Ascending aorta (tissue), 2 donors: ENCODE results near the gene LMCD1. TPM values are rescaled to one million over a fixed set of nuclear protein-coding genes. Genes with fewer than 3 reads are reported as not detected.
"Not testable (repeated sequence)": the region's sequence is repeated elsewhere in the genome, so short reads cannot be mapped to it uniquely, and the experiment has no call there.

ENCODE experiments used
- DNase-seq, 2 donors: peaks; one replicate each; pipeline ENCODE4 v3.0.0-alpha.2; 2019; ENCODE audit warnings: low spot score in 2 of 2
- H3K27ac ChIP-seq, 2 donors: fragments of 200-600 bp; sonication (generic); one replicate each; pipeline ENCODE4 v1.5.1; 2016 to 2017; ENCODE audit warnings: mild to moderate bottlenecking in 1 of 2
- H3K27me3 ChIP-seq: fragments of 200-600 bp; sonication (generic); one replicate; pipeline ENCODE4 v1.5.1; 2017
- H3K36me3 ChIP-seq, 2 donors: fragments of 200-600 bp; sonication (generic); one replicate each; pipeline ENCODE4 v1.5.1; 2016
- H3K4me1 ChIP-seq, 2 donors: fragments of 200-600 bp; sonication (generic); one replicate each; pipeline ENCODE4 v1.5.1; 2016 to 2017; ENCODE audit warnings: mild to moderate bottlenecking in 1 of 2
- H3K4me3 ChIP-seq, 2 donors: fragments of 200-600 bp; sonication (generic); one replicate each; pipeline ENCODE4 v1.5.1; 2016 to 2017; ENCODE audit warnings: mild to moderate bottlenecking in 1 of 2
- H3K9me3 ChIP-seq, 2 donors: fragments of 200-600 bp; sonication (generic); one replicate each; pipeline ENCODE4 v1.5.1; 2016
- CTCF ChIP-seq, 3 experiments: fragments of 200-600 bp in 2 of 3; fragments of 450-650 bp in 1 of 3; sonication (generic) in 2 of 3; IDR thresholded peaks; one replicate each; pipeline ENCODE4 v1.5.1; 2016 to 2019; ENCODE audit warnings: antibody characterized with exemption in 3 of 3, mild to moderate bottlenecking in 1 of 3, moderate library complexity in 1 of 3
- intact Hi-C: fragments of 100-400 bp; cut with DNase I; formaldehyde crosslinking; loops from one replicate; pipeline ENCODE4 v1.15.1; 2023
- total RNA-seq: library from RNA; depleted of rRNA; stranded (reverse); fragments of >200 nt; gene quantifications from one replicate; pipeline ENCODE4 v1.1.0, GENCODE V29; 2016

LMCD1 gene
- total RNA-seq, 1 donor from 2014 or later: 634 TPM

- intact Hi-C loops: no loop called here
- no peak for DNase-seq
- H3K27me3 ChIP-seq: no peaks in the 10 kb centered on the region
- no peaks in the 10 kb centered on the region for H3K9me3 ChIP-seq
- no peak overlapping the region for H3K4me3 ChIP-seq
- TF ChIP-seq CTCF (IDR thresholded peaks at IDR 0.05): no peak
- H3K4me1 ChIP-seq: peaks cover 14 to 25% of the 10 kb centered on the region in 2 donors
- peaks cover 12 to 42% of the 10 kb centered on the region in 2 donors for H3K36me3 ChIP-seq
- H3K27ac ChIP-seq: peak overlapping the region; percentile 53 to 72
Measured at GRCh38 chr3:8578282-8578681, 76.7 kb downstream of the LMCD1 start.

- TF ChIP-seq CTCF (IDR thresholded peaks at IDR 0.05): no peak
- DNase-seq: peak in 1 of 2 donors; percentile 60
- Histone ChIP-seq H3K4me3 (no peak overlapping the region), H3K36me3 (peaks cover 9 to 34% of the 10 kb centered on the region in 2 donors), H3K27me3 (no peaks in the 10 kb centered on the region), H3K9me3 (no peaks in the 10 kb centered on the region), H3K27ac (peak overlapping the region; percentile 53 to 72), H3K4me1 (peaks cover 8 to 17% of the 10 kb centered on the region in 2 donors)
- intact Hi-C loops: no loop called here
Measured at GRCh38 chr3:8579096-8579495, 77.5 kb downstream of the LMCD1 start.

- no peaks in the 10 kb centered on the region for H3K9me3 ChIP-seq
- DNase-seq: peak in 1 of 2 donors; percentile 58
- H3K27ac ChIP-seq: peak overlapping the region in 1 of 2 donors; percentile 53
- H3K27me3 ChIP-seq: no peaks in the 10 kb centered on the region
- H3K4me1 ChIP-seq: peaks cover 2 to 11% of the 10 kb centered on the region in 2 donors
- no peak for TF ChIP-seq CTCF (IDR thresholded peaks at IDR 0.05)
- no peak overlapping the region for H3K4me3 ChIP-seq
- peaks cover 8 to 27% of the 10 kb centered on the region in 2 donors for H3K36me3 ChIP-seq
- intact Hi-C loops: no loop called here
Measured at GRCh38 chr3:8579943-8580342, 78.3 kb downstream of the LMCD1 start.

GRCh38 chr3:8580434-8580833 lies 78.8 kb downstream of the LMCD1 start:
- DNase-seq, H3K4me1 ChIP-seq, H3K27me3 ChIP-seq, H3K9me3 ChIP-seq, intact Hi-C loops, H3K4me3 ChIP-seq: not testable (repeated sequence)
- peak overlapping the region in 1 of 2 donors; percentile 14 for H3K27ac ChIP-seq
- peaks cover 8 to 22% of the 10 kb centered on the region in 2 donors for H3K36me3 ChIP-seq

- no peak overlapping the region for H3K4me3 ChIP-seq
- H3K27ac ChIP-seq: no peak overlapping the region
- DNase-seq: no peak
- peaks cover 0 to 6% of the 10 kb centered on the region in 2 donors for H3K4me1 ChIP-seq
- intact Hi-C loops: no loop called here
- peaks cover 4 to 13% of the 10 kb centered on the region in 2 donors for H3K36me3 ChIP-seq
- TF ChIP-seq CTCF (IDR thresholded peaks at IDR 0.05): no peak
- H3K27me3 ChIP-seq: no peaks in the 10 kb centered on the region
- no peaks in the 10 kb centered on the region for H3K9me3 ChIP-seq
Measured at GRCh38 chr3:8581373-8581772, 79.8 kb downstream of the LMCD1 start.

GRCh38 chr3:8581806-8582445 lies 80.3 kb downstream of the LMCD1 start:
- no peak for DNase-seq
- Histone ChIP-seq H3K4me1 (peaks cover 0 to 1% of the 10 kb centered on the region in 2 donors), H3K27ac (no peak overlapping the region), H3K27me3 (no peaks in the 10 kb centered on the region), H3K36me3 (peaks cover 0 to 7% of the 10 kb centered on the region in 2 donors), H3K9me3 (no peaks in the 10 kb centered on the region), H3K4me3 (no peak overlapping the region)
- intact Hi-C loops: no loop called here
- no peak for TF ChIP-seq CTCF (IDR thresholded peaks at IDR 0.05)
